ENCODE measurements around the gene CGAS. TPM values are rescaled to one million over a fixed set of nuclear protein-coding genes. Genes with fewer than 3 reads are reported as not detected.

The CGAS gene
- total RNA-seq, 1 experiment from 2014 or later = 38.4 TPM

DNA sequence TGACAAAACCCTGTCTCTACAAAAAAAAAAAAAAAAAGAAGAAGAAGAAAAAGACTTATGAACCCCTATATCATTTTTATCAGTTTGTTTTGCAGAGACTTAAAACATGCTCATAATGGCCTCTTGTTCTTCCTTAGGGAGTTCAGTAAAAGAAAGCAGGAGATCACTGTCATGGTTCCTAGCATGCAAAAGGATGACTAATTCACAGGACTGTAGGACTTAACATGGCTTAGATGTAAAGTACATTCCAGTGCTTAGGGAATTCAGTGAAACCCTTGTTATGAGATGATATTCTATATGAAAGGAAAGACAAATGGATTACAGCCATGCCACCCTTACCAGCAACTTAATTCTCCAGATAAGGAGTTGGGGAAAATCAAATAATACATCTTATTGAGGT is 39.3 kb upstream of the CGAS start:
- no peak for ATAC-seq
- H3K36me3 ChIP-seq (ENCODE audit: control insufficient read depth, insufficient read depth, low read length) = peaks cover 17% of the 10 kb centered on the region
- no peaks in the 10 kb centered on the region for H3K4me1 ChIP-seq (ENCODE audit: control insufficient read depth, insufficient read depth, low read length)
- in situ Hi-C loops (cut with HindIII; ENCODE audit: low pct_unique_long_range_greater_than_20kb, low sequenced_read_pairs) = loop anchor here (25.0 kb wide), 1 partner anchor 121 kb away; no protein-coding TSS in a partner anchor
- TSS peak; percentile 47 for BruUV-seq (replicated peaks)
- TF ChIP-seq TCF7L2 (IDR thresholded peaks at IDR 0.05; ENCODE audit: low read depth, low read length) (no peak), SIN3A (IDR thresholded peaks at IDR 0.05; ENCODE audit: borderline replicate concordance, insufficient read depth, low read depth, low read length) (no peak), POLR2AphosphoS5 (IDR thresholded peaks at IDR 0.05; ENCODE audit: low read depth, low read length) (no peak)
- TF ChIP-seq, protein P1, sequence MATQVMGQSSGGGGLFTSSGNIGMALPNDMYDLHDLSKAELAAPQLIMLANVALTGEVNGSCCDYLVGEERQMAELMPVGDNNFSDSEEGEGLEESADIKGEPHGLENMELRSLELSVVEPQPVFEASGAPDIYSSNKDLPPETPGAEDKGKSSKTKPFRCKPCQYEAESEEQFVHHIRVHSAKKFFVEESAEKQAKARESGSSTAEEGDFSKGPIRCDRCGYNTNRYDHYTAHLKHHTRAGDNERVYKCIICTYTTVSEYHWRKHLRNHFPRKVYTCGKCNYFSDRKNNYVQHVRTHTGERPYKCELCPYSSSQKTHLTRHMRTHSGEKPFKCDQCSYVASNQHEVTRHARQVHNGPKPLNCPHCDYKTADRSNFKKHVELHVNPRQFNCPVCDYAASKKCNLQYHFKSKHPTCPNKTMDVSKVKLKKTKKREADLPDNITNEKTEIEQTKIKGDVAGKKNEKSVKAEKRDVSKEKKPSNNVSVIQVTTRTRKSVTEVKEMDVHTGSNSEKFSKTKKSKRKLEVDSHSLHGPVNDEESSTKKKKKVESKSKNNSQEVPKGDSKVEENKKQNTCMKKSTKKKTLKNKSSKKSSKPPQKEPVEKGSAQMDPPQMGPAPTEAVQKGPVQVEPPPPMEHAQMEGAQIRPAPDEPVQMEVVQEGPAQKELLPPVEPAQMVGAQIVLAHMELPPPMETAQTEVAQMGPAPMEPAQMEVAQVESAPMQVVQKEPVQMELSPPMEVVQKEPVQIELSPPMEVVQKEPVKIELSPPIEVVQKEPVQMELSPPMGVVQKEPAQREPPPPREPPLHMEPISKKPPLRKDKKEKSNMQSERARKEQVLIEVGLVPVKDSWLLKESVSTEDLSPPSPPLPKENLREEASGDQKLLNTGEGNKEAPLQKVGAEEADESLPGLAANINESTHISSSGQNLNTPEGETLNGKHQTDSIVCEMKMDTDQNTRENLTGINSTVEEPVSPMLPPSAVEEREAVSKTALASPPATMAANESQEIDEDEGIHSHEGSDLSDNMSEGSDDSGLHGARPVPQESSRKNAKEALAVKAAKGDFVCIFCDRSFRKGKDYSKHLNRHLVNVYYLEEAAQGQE (IDR thresholded peaks at IDR 0.05; ENCODE audit: insufficient read depth in 1 of 2, low read depth in 2 of 2, low read length in 1 of 2) = no peak
- TF ChIP-seq, protein P2, sequence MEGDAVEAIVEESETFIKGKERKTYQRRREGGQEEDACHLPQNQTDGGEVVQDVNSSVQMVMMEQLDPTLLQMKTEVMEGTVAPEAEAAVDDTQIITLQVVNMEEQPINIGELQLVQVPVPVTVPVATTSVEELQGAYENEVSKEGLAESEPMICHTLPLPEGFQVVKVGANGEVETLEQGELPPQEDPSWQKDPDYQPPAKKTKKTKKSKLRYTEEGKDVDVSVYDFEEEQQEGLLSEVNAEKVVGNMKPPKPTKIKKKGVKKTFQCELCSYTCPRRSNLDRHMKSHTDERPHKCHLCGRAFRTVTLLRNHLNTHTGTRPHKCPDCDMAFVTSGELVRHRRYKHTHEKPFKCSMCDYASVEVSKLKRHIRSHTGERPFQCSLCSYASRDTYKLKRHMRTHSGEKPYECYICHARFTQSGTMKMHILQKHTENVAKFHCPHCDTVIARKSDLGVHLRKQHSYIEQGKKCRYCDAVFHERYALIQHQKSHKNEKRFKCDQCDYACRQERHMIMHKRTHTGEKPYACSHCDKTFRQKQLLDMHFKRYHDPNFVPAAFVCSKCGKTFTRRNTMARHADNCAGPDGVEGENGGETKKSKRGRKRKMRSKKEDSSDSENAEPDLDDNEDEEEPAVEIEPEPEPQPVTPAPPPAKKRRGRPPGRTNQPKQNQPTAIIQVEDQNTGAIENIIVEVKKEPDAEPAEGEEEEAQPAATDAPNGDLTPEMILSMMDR (IDR thresholded peaks at IDR 0.05) = no peak
- DNase-seq (ENCODE audit: low read depth, low spot score) = no peak
- H3K4me3 ChIP-seq (ENCODE audit: low read depth in 2 of 2, low read length in 2 of 2) = no peak overlapping the region
- intact Hi-C loops (cut with micrococcal nuclease; ENCODE audit: unreplicated experiment) = no loop called here
- H3K27ac ChIP-seq (ENCODE audit: low read length) = no peak overlapping the region
- POLR2A ChIA-PET = interaction anchor here (0.6 to 0.7 kb wide), 2 partner anchors 91 to 212 kb away, joined by 6 to 9 read pairs; no protein-coding TSS in a partner anchor
- CTCF ChIA-PET = no interaction called here
- no peaks in the 10 kb centered on the region for H3K9me3 ChIP-seq (ENCODE audit: control insufficient read depth, insufficient read depth, low read depth, low read length)
- no peaks in the 10 kb centered on the region for H3K27me3 ChIP-seq (ENCODE audit: control insufficient read depth, insufficient read depth, low read length)

DNA sequence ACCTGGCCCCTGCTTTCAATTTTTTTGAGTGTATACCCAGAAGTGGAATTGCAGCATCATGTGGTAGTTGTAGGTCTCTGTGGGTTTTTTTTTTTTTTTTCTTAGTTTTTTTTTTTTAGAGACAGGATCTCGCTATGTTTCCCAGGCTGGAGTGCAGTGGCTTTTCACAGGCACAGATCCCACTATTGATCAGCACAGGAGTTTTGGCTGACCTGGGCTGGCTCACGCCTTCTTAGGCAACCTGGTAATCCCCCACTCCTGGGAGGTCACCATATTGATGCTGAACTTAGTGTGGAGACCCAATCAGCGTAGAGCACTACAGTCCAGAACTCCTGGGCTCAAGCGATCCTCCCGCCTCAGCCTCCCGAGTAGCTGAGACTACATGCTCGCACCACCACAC is 35.4 kb upstream of the CGAS start:
- DNase-seq (ENCODE audit: low read depth, low spot score) (no peak), ATAC-seq (no peak)
- no peaks in the 10 kb centered on the region for H3K4me1 ChIP-seq (ENCODE audit: control insufficient read depth, insufficient read depth, low read length)
- TF ChIP-seq, protein P2 (IDR thresholded peaks at IDR 0.05) = no peak
- TF ChIP-seq SIN3A (IDR thresholded peaks at IDR 0.05; ENCODE audit: borderline replicate concordance, insufficient read depth, low read depth, low read length) = no peak
- no peak for TF ChIP-seq TCF7L2 (IDR thresholded peaks at IDR 0.05; ENCODE audit: low read depth, low read length)
- TF ChIP-seq, protein P1 (IDR thresholded peaks at IDR 0.05; ENCODE audit: insufficient read depth in 1 of 2, low read depth in 2 of 2, low read length in 1 of 2) = no peak
- TF ChIP-seq POLR2AphosphoS5 (IDR thresholded peaks at IDR 0.05; ENCODE audit: low read depth, low read length) = no peak
- H3K4me3 ChIP-seq (ENCODE audit: low read depth in 2 of 2, low read length in 2 of 2) = no peak overlapping the region
- no TSS peak for BruUV-seq (replicated peaks)
- no peaks in the 10 kb centered on the region for H3K9me3 ChIP-seq (ENCODE audit: control insufficient read depth, insufficient read depth, low read depth, low read length)
- ChIA-PET POLR2A (no interaction called here), CTCF (interaction anchor here (0.6 kb wide), 1 partner anchor 26 kb away, joined by 3 read pairs; the partner anchor contains the start of gene MTO1)
- no peaks in the 10 kb centered on the region for H3K27me3 ChIP-seq (ENCODE audit: control insufficient read depth, insufficient read depth, low read length)
- in situ Hi-C loops (cut with HindIII; ENCODE audit: low pct_unique_long_range_greater_than_20kb, low sequenced_read_pairs) = loop anchor here (25.0 kb wide), 1 partner anchor 125 kb away; no protein-coding TSS in a partner anchor
- intact Hi-C loops (cut with micrococcal nuclease; ENCODE audit: unreplicated experiment) = no loop called here
- no peak overlapping the region for H3K27ac ChIP-seq (ENCODE audit: low read length)
- peaks cover 16% of the 10 kb centered on the region for H3K36me3 ChIP-seq (ENCODE audit: control insufficient read depth, insufficient read depth, low read length)
